Naive thymus-derived CD4-positive, alpha-beta T cell (primary cell): ENCODE data around the gene CAPN1. TPM values are rescaled to one million over a fixed set of nuclear protein-coding genes. Genes with fewer than 3 reads are reported as not detected.

Experiments
- ATAC-seq: fragments of 150-1000 bp; cut with Tn5 transposase; 2 replicates; pipeline ENCODE4 v1.10.0; 2021; ENCODE audit warnings: mild to moderate bottlenecking, moderate library complexity
- CTCF ChIA-PET: fragments of 350-600 bp; sonication (Branson Sonifier 250); formaldehyde crosslinking; loops from one replicate; lab custom pipeline; 2021; ENCODE audit warnings: antibody characterized with exemption; lab: Charles Lee
- POLR2A ChIA-PET: fragments of 350-600 bp; sonication (Branson Sonifier 250); formaldehyde crosslinking; loops from one replicate; lab custom pipeline; 2021; ENCODE audit warnings: antibody characterized with exemption, inconsistent platforms; lab: Charles Lee
- DNase-seq, 9 donors: peaks; one replicate each; pipeline versions ENCODE4 v3.0.0 to v3.0.0-alpha.2; 2020 to 2022; ENCODE audit warnings: mixed read lengths in 1 of 9
- H3K27ac ChIP-seq: one replicate; pipeline ENCODE4 v1.7.0; 2013; ENCODE audit warnings: mild to moderate bottlenecking, low read depth, low read length, moderate library complexity
- H3K27me3 ChIP-seq, 2 donors: one replicate each; pipeline ENCODE4 v1.7.0; 2013; ENCODE audit warnings: low read length in 2 of 2, mild to moderate bottlenecking in 2 of 2, moderate library complexity in 2 of 2; ENCODE audit not compliant: control insufficient read depth in 2 of 2, insufficient read depth in 2 of 2
- H3K36me3 ChIP-seq, 3 experiments: 1 replicate in 2 of 3; 2 replicates in 1 of 3; pipeline ENCODE4 v1.7.0; 2013; ENCODE audit warnings: low read length in 3 of 3, mild to moderate bottlenecking in 3 of 3, moderate library complexity in 1 of 3; ENCODE audit not compliant: insufficient read depth in 3 of 3, control insufficient read depth in 2 of 3
- H3K4me1 ChIP-seq, 2 donors: one replicate each; pipeline ENCODE4 v1.7.0; 2013; ENCODE audit warnings: low read length in 2 of 2, mild to moderate bottlenecking in 2 of 2, moderate library complexity in 1 of 2; ENCODE audit not compliant: control insufficient read depth in 2 of 2, insufficient read depth in 2 of 2
- H3K4me3 ChIP-seq: 2 replicates; pipeline ENCODE4 v1.7.0; 2013; ENCODE audit warnings: mild to moderate bottlenecking, low read length
- H3K9me3 ChIP-seq, 3 experiments: 1 replicate in 2 of 3; 2 replicates in 1 of 3; pipeline ENCODE4 v1.7.0; 2013; ENCODE audit warnings: low read length in 3 of 3; ENCODE audit not compliant: control insufficient read depth in 2 of 3
- H3K27ac Mint-ChIP-seq, 9 donors: one replicate each; pipeline ENCODE4 v1.8.0; 2020 to 2022; ENCODE audit warnings: mixed read lengths in 9 of 9, mild to moderate bottlenecking in 8 of 9, moderate library complexity in 5 of 9, inconsistent platforms in 2 of 9
- H3K27me3 Mint-ChIP-seq, 5 donors: one replicate each; pipeline ENCODE4 v1.8.0; 2021 to 2022; ENCODE audit warnings: mixed read lengths in 5 of 5, mild to moderate bottlenecking in 1 of 5
- H3K36me3 Mint-ChIP-seq, 5 donors: one replicate each; pipeline ENCODE4 v1.8.0; 2020 to 2022; ENCODE audit warnings: mixed read lengths in 5 of 5, mild to moderate bottlenecking in 3 of 5, inconsistent platforms in 1 of 5
- H3K4me1 Mint-ChIP-seq, 7 donors: one replicate each; pipeline ENCODE4 v1.8.0; 2020 to 2022; ENCODE audit warnings: mixed read lengths in 7 of 7, mild to moderate bottlenecking in 3 of 7, inconsistent platforms in 1 of 7
- H3K4me3 Mint-ChIP-seq, 10 donors: one replicate each; pipeline ENCODE4 v1.8.0; 2020 to 2022; ENCODE audit warnings: mild to moderate bottlenecking in 10 of 10, mixed read lengths in 10 of 10, moderate library complexity in 6 of 10, inconsistent platforms in 2 of 10
- H3K9me3 Mint-ChIP-seq, 11 donors: one replicate each; pipeline ENCODE4 v1.8.0; 2020 to 2022; ENCODE audit warnings: mixed read lengths in 11 of 11, mild to moderate bottlenecking in 4 of 11, inconsistent platforms in 1 of 11, moderate library complexity in 1 of 11
- intact Hi-C, 2 donors: fragments of 100-400 bp; cut with micrococcal nuclease; formaldehyde crosslinking; loops; one replicate each; pipeline ENCODE4 v1.15.1; 2023
- polyA plus RNA-seq, 2 donors: library from polyadenylated mRNA; unstranded; fragments of 300-500 nt; fragmentation: Illumina TruSeq; gene quantifications; one replicate each; pipeline ENCODE4 v1.2.3, GENCODE V29; 2021
- total RNA-seq, 6 experiments: library from RNA in 5 of 6; stranded (reverse) in 5 of 6; gene quantifications; 1 replicate in 5 of 6; 2 replicates in 1 of 6; pipeline ENCODE4 v1.2.3 and lab custom pipeline; 2021 to 2026

The CAPN1 gene
- total and polyA plus RNA-seq, 7 experiments from 2014 or later = 73.1 to 195 (median 99.8) TPM

DNA sequence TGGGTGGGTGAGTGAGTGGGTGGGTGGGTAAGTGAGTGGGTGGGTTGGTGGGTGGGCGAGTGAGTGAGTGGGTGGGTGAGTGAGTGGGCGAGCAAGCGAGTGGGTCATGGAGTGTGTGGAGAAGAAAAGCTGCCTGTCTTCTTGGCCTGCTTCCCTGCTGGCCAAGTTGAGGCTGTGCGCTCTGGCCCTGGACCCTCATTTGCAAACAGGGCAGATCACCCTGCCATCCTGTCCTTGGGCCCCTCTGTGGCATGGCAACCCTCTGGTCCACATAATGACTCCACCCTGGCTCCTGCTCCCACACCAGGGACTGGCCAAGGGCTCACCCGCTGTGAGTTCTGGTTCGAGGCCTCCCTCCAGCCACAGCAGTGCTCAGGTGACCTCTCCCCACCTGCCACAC, 35.1 kb downstream of the CAPN1 start:
- Mint-ChIP-seq H3K4me3 (no peak overlapping the region), H3K36me3 (peaks cover 0 to 4% (median 0%) of the 10 kb centered on the region in 5 donors), H3K9me3 (peaks cover 0 to 2% (median 0%) of the 10 kb centered on the region in 11 donors), H3K27me3 (no peaks in the 10 kb centered on the region), H3K27ac (no peak overlapping the region), H3K4me1 (peaks cover 16 to 40% (median 25%) of the 10 kb centered on the region in 7 donors)
- Histone ChIP-seq H3K27me3 (no peaks in the 10 kb centered on the region), H3K27ac (no peak overlapping the region), H3K4me3 (no peak overlapping the region), H3K9me3 (no peaks in the 10 kb centered on the region), H3K4me1 (peaks cover 7 to 8% of the 10 kb centered on the region in 2 donors), H3K36me3 (peaks cover 0 to 4% (median 0%) of the 10 kb centered on the region in 3 experiments)
- intact Hi-C loops = no loop called here
- ATAC-seq (no peak), DNase-seq (no peak)
- ChIA-PET POLR2A (no interaction called here), CTCF (no interaction called here)

GRCh38 chr11:65217441-65218423, 36.0 kb downstream of the CAPN1 start:
- DNase-seq = no peak
- no peak overlapping the region for H3K27ac ChIP-seq
- intact Hi-C loops = no loop called here
- peaks cover 7 to 8% of the 10 kb centered on the region in 2 donors for H3K4me1 ChIP-seq
- H3K36me3 Mint-ChIP-seq = peaks cover 0 to 4% (median 0%) of the 10 kb centered on the region in 5 donors
- H3K9me3 ChIP-seq = no peaks in the 10 kb centered on the region
- H3K4me1 Mint-ChIP-seq = peaks cover 17 to 39% (median 25%) of the 10 kb centered on the region in 7 donors
- H3K4me3 ChIP-seq = no peak overlapping the region
- CTCF ChIA-PET = no interaction called here
- POLR2A ChIA-PET = no interaction called here
- H3K4me3 Mint-ChIP-seq = no peak overlapping the region
- ATAC-seq = no peak
- H3K36me3 ChIP-seq = no peaks in the 10 kb centered on the region
- peaks cover 0 to 2% (median 0%) of the 10 kb centered on the region in 11 donors for H3K9me3 Mint-ChIP-seq
- H3K27me3 ChIP-seq = no peaks in the 10 kb centered on the region
- H3K27me3 Mint-ChIP-seq = no peaks in the 10 kb centered on the region
- peak overlapping the region in 1 of 9 donors; percentile 42 for H3K27ac Mint-ChIP-seq

DNA sequence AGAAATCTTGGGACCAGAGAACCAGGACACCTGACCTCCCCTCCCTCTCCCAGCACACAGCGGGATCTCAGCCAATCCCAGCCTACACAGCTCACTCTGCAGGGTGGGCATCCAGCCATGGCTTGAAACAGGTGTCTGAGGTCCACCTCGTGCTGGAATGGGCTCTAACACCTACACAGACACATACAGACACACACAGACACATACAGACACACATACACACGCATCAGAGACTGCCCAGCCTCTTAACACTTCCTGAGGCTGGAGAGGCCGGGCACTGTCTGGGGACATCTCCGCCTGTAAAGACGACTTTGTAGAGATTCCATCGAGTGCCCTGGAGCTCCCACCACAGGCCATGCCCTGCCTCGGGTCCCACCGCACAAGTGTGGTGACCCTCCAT, 36.7 kb downstream of the CAPN1 start:
- Histone ChIP-seq H3K36me3 (no peaks in the 10 kb centered on the region), H3K4me3 (no peak overlapping the region), H3K27me3 (no peaks in the 10 kb centered on the region), H3K4me1 (peaks cover 4 to 8% of the 10 kb centered on the region in 2 donors), H3K27ac (no peak overlapping the region), H3K9me3 (no peaks in the 10 kb centered on the region)
- no peak for ATAC-seq
- intact Hi-C loops = no loop called here
- peaks cover 13 to 32% (median 21%) of the 10 kb centered on the region in 7 donors for H3K4me1 Mint-ChIP-seq
- H3K9me3 Mint-ChIP-seq = peaks cover 0 to 2% (median 0%) of the 10 kb centered on the region in 11 donors
- H3K27ac Mint-ChIP-seq = peak overlapping the region in 2 of 9 donors; percentile 5 to 42
- no peak overlapping the region for H3K4me3 Mint-ChIP-seq
- CTCF ChIA-PET = no interaction called here
- POLR2A ChIA-PET = no interaction called here
- H3K36me3 Mint-ChIP-seq = peaks cover 0 to 4% (median 0%) of the 10 kb centered on the region in 5 donors
- peaks cover 0 to 3% (median 0%) of the 10 kb centered on the region in 5 donors for H3K27me3 Mint-ChIP-seq
- DNase-seq = no peak

- peaks cover 0 to 8% (median 3%) of the 10 kb centered on the region in 5 donors for H3K27me3 Mint-ChIP-seq
- no peaks in the 10 kb centered on the region for H3K36me3 ChIP-seq
- H3K27me3 ChIP-seq = peaks cover 0 to under 1% of the 10 kb centered on the region in 2 donors
- peaks cover 0 to 4% (median 0%) of the 10 kb centered on the region in 5 donors for H3K36me3 Mint-ChIP-seq
- intact Hi-C loops = no loop called here
- POLR2A ChIA-PET = interaction anchor here (0.6 kb wide), 2 partner anchors 10 to 590 kb away, joined by 3 to 4 read pairs; no protein-coding TSS in a partner anchor
- peaks cover 9 to 22% (median 13%) of the 10 kb centered on the region in 7 donors for H3K4me1 Mint-ChIP-seq
- CTCF ChIA-PET = interaction anchor here (0.6 to 0.8 kb wide), 2 partner anchors 20 to 56 kb away, joined by 4 to 5 read pairs; no protein-coding TSS in a partner anchor
- H3K4me3 ChIP-seq = no peak overlapping the region
- ATAC-seq (no peak), DNase-seq (no peak)
- H3K4me3 Mint-ChIP-seq = no peak overlapping the region
- peaks cover 0 to 2% (median 0%) of the 10 kb centered on the region in 11 donors for H3K9me3 Mint-ChIP-seq
- H3K27ac Mint-ChIP-seq = no peak overlapping the region
- no peaks in the 10 kb centered on the region for H3K4me1 ChIP-seq
- no peaks in the 10 kb centered on the region for H3K9me3 ChIP-seq
- H3K27ac ChIP-seq = no peak overlapping the region
Measured at GRCh38 chr11:65219930-65220213, 38.1 kb downstream of the CAPN1 start.

DNA sequence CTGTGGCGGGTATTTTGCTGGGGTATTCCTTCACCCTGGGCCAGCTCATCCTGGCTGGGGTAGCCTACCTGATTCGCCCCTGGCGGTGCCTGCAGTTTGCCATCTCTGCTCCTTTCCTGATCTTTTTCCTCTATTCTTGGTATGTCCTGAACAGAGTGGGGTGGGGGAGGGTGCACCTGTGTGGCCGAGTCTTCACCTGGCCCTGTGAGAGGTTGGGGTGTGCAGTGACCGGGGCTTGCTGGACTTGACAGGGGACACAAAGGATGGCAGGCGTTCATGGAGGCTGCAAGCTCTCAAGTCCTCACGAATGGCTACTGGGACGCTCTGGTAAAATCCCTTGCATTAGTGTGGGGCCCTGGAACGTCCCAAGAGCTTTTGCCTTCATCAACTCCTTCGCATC, 39.3 kb downstream of the CAPN1 start:
- H3K4me3 ChIP-seq = no peak overlapping the region
- Mint-ChIP-seq H3K27me3 (peaks cover 0 to 14% (median 8%) of the 10 kb centered on the region in 5 donors), H3K4me3 (no peak overlapping the region), H3K4me1 (peaks cover 10 to 21% (median 15%) of the 10 kb centered on the region in 7 donors), H3K9me3 (no peaks in the 10 kb centered on the region), H3K27ac (no peak overlapping the region), H3K36me3 (no peaks in the 10 kb centered on the region)
- H3K4me1 ChIP-seq = peaks cover 0 to 5% of the 10 kb centered on the region in 2 donors
- no peak for ATAC-seq
- no peak overlapping the region for H3K27ac ChIP-seq
- H3K9me3 ChIP-seq = no peaks in the 10 kb centered on the region
- no peaks in the 10 kb centered on the region for H3K36me3 ChIP-seq
- intact Hi-C loops = no loop called here
- ChIA-PET POLR2A (no interaction called here), CTCF (interaction anchor here (1.0 kb wide), 1 partner anchor 109 kb away, joined by 5 read pairs; no protein-coding TSS in a partner anchor)
- H3K27me3 ChIP-seq = peaks cover 0 to 3% of the 10 kb centered on the region in 2 donors
- DNase-seq = no peak

DNA sequence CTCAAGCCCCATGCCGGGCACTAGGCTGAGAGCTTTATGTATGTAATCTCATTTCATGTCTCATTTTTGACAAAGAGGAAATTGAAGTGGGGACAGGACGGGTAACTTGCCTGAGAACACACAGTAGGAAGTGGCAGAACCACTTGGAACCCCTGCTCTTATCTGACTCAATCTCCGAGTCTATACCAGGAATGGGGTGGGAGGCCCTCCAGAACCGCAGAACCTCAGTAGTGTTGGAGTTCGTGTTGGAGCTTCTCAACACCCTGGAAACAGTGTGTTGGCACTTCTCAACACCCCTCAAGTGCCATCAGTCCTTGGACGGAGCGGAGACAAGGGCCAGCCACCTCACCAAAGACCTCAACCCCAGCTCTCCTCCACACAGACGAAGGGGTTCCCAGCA, 41.3 kb downstream of the CAPN1 start:
- Histone ChIP-seq H3K27me3 (peaks cover 0 to 3% of the 10 kb centered on the region in 2 donors), H3K36me3 (no peaks in the 10 kb centered on the region), H3K9me3 (no peaks in the 10 kb centered on the region), H3K4me3 (no peak overlapping the region), H3K27ac (no peak overlapping the region), H3K4me1 (peaks cover 0 to 5% of the 10 kb centered on the region in 2 donors)
- intact Hi-C loops = no loop called here
- Mint-ChIP-seq H3K36me3 (no peaks in the 10 kb centered on the region), H3K4me3 (no peak overlapping the region), H3K4me1 (peaks cover 11 to 23% (median 19%) of the 10 kb centered on the region in 7 donors), H3K27me3 (peaks cover 10 to 33% (median 13%) of the 10 kb centered on the region in 5 donors), H3K27ac (no peak overlapping the region), H3K9me3 (no peaks in the 10 kb centered on the region)
- ChIA-PET CTCF (interaction anchor here (0.6 to 1.7 kb wide), 3 partner anchors 94 to 109 kb away, joined by 4 to 5 read pairs (median 4); no protein-coding TSS in a partner anchor), POLR2A (no interaction called here)
- ATAC-seq (no peak), DNase-seq (no peak)
